ENCODE measurements around the gene CMC2.

Gene CMC2

DNA sequence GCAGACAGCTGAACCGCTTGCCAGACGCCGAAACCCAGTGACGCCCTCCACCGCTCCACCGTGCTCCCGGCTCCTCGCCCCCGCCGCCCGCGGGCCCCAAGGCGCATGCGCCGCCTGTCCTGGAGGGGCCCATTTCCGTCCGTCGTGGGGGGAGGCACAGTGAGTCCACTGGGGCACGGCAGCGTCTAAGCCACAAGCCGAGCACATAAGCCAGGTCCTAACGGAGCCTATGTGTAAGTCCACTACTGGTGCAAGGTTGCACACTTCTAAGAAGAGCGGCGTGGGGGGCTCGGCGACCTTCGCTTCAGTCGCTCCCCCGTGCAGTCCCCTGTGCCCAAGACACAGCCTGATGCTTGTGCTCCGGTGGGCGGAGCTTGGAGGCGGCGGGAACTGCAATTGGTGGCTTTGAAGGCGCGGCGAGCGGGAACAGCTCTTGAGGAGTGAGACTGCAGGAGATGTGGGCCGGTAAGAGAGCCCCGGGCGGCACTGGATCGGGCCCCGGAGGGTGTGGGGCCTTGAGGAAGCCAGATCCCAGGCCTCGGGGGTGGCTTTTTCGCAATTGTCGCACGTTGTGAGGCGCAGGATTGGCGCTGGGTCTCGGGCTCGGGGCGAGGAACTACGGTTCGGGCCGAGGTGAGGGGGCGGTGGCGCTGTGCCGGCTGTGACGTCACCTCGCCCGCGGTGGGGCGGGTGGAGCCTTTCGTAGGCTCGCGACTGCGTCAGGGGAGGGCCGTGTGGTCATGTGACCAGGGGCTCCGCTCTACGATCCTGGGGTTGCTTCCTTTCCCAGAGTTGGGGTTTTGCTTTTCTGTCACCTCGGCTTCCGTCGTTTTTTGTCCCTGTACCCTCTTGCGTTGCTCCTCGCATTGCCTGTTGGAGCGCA, at the start of gene CMC2, which contains the start of gene CENPN:
CMC2 (minus strand) TSS at position 73 of the 883 bp plus-strand sequence. CDS start 9,491 bp downstream, outside the sequence.
CENPN (plus strand) TSS at position 402 of the 883 bp plus-strand sequence. CDS start 4,726 bp downstream, outside the sequence.
- peak; percentile 98 for DNase-seq

DNA sequence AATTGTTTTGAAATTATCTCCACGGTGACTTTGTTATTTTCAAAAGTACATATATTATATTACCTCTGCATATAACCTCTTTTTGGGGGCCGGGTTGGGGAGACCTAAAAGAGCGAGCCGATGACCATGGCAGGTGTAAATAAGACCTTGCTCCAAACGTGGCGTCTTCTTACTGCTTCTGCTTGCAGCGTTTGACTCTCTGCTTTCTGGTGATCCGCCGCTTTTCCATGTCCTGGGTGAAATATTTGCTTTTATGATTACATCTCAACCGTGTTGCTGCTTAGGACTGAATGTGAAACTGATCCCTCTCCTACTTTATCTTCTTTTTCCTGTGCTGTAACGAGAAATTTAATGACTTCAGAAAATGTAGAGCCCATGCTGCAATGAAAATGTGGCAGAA, 47.1 kb upstream of the CMC2 start:
- no peak for DNase-seq

DNA sequence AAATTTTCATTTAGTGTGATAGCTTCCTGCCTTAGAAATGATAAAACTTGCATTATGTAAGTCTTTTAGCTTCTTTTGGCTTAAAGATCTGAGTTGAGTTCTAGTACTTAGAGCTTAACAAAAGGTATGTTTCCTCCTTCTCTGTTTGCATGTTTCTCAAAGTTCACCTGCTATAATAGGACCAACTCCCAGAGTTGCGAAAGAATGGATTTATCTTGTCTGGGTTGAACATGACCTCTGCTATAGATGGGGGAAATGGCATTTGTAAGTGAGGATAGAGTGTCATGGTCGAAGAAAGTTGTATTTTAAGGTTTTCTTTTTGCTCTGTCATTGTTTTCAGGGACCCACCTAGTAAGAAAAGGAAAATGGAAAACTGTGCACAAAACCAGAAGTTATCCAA, 36.1 kb upstream of the CMC2 start:
- DNase-seq = no peak

DNA sequence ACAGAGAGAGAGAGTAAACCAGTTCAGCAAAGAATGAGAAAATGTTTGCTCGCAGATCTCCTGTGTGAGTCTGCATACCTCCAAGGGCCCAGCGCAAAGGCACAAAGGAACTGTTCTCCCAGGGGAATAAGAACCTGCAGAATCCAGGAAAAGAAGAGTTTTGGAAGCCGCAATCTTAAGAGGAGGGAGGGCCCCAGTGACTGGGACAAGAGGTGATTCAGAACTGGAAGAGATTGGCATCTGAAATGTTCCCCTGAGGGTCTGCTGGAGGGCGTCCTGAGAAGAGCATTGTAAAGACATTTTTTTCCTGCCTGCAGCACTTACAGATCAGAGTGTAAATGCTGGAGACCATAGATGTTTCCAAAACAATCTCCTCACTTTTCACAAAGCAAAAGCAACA, 35.0 kb upstream of the CMC2 start:
- no peak for DNase-seq

DNA sequence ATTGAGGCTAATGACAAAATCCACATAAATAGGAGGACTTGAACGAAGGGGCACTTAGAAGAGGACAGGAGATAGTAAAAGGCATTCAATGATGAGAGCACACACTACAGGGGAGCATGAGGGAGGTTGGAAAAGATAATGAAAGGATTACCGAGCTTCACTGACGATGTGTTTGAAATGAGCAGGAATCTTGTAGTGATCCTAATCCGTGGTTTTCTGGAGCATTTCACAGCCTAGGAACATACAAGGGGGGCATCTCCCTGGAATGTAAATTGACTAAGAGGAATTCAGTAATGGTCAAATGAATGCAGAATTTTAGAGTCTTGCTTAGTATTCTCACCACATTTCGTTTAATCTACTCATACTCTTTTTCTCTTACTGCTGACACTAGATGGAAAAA, 34.2 kb upstream of the CMC2 start:
- DNase-seq = no peak

DNA sequence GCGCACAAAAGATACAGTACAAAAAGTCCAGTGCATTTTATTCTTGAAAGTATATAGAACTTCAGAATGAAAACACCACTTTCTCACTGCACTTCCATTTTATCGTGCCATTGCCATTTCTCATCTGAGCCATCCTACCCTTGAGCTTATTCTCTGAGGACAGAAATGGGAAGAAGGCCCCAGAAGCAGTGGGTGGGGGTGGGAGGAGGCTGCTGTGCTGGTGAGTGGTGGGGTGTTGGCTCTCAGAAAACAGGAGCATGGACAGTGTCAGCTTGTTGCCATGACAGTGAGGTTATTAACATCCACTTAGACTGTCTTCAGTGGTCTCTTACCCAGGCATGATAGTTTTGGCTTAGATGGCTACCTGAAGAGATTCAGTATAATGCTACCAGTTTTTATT, 33.4 kb upstream of the CMC2 start:
- DNase-seq = no peak

DNA sequence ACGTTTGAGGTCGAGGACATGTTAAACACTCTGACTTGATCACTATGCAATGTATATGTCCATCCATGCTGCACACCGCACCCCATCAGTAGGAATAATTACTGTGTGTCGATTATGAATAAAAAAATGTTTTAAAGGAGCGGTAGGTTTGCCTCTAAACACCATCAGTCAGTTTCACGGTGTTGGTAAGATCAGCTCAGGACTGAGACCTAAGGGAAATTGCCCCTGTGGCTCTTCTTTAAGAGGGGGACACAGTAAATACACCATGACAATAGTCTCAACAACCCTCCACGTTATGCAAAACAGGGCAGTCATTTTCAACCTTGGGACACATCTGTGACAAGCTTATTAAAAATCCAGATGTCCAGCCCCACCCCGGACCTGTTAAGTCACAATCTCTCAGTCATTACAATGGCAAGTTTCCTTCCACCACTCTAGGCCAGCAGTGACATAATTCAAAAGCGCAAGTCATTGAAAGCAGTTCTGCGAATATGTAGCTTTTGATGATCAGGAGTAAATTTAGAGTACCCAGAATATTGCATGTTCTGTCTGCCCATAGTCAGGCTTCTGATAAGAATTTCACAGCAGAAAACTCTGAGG, 30.2 kb upstream of the CMC2 start:
- no peak for DNase-seq

DNA sequence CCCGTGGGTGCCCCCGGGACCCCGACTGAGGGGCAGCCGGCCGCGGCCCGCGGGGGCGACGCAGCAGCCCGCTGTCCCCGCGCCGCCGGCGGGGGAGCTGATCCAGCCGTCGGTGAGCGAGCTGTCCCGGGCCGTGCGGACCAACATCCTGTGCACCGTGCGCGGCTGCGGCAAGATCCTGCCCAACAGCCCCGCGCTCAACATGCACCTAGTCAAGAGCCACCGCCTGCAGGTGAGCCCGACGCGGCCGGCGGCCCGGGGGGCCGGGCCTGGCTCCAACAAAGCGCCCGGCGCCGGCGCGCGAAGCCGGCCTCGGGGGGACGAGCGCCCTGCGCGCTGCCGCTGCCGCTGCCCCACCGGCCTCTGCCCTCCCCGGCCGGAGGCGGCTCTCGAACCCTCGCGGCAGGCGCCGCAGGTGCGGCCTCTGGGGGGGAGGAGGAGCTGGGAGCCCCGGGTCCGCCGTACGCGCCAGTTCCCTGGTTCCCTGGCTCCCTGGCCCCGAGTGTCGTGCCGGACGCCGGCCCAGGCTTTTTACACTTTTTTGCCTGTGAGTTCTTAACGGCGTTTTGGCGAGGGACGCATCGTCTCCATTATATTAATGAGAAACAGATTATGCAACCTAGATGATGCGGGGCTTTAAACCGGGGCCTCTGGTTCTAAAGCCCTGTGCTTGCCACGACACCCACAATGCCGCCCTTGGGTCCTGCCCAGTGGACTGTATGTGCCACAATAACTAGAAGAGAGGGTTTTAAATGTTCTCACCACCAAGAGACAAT, 29.5 kb upstream of the CMC2 start:
- no peak for DNase-seq

DNA sequence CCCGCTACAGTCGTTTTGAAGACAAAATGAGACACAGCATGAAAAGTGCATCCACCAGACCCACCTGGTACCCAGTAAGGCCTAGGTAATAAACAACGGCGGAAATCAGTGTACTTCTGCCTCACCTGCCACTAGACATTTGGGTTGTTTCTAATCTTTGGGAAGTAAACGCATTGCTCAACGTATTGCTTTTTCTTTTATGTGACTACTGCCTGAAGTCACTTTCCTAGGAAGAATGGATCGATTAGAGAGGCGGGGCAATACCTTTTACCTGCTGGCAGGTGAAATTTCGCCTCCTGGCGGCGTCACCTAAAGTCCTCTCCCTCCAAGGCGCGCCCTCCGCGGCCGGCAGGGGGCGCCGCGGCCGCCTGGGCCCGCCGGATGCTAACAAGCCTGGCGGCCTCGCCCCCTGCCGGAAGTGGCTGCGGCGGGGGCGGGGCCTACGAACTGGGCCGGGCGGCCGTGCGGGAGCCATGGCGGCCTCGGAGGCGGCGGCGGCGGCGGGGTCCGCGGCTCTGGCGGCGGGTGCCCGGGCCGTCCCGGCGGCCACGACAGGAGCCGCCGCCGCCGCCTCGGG, 28.8 kb upstream of the CMC2 start, which contains the start of gene ATMIN:
ATMIN (plus strand) TSS at position 445 of the 577 bp plus-strand sequence; CDS start at position 474, 29 bp downstream.
- DNase-seq = peak; percentile 83

DNA sequence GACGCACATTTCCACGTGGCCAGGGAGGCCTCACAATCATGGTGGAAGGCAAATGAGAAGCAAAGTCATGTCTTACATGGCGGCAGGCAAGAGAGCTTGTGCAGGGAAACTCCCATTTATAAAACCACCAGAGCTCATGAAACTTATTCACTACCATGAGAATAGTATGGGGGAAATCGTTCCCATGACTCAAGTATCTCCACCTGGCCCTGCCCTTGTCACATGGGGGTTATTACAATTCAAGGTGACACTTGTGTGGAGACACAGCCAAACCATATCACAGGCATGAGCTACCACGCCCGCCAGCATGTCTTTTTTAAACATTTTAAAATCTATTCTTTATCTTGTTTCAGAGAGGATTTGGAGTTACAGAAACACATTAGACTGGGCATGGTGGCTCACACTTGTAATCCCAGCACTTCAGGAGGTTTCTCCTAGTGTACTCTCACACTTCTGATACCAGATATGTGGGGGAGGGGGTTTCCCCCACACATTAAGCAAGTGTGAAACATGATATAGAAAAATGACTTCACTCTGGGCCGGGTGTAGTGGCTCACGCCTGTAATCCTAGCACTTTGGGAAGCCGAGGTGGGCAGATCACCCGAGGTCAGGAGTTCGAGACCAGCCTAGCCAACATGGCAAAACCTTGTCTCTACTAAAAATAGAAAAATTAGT, 23.4 kb upstream of the CMC2 start:
- DNase-seq = no peak

DNA sequence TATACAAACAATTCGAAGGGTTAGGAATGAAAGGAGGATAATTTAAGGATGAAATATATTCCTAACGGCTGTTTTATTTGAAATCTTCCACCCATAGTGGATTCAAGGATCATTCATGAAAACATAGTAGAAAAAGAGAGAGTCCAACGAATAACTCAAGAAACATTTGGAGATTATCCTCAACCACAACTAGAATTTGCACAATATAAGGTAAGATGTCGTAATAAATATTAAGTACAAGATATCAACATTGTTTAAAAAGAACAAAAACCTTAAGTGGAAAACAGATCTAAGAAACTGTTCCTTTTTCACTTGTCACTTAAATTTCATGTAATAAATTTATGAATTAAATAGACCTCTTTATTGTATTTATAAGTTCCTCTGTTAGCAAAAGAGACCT, 19.7 kb upstream of the CMC2 start:
- no peak for DNase-seq

DNA sequence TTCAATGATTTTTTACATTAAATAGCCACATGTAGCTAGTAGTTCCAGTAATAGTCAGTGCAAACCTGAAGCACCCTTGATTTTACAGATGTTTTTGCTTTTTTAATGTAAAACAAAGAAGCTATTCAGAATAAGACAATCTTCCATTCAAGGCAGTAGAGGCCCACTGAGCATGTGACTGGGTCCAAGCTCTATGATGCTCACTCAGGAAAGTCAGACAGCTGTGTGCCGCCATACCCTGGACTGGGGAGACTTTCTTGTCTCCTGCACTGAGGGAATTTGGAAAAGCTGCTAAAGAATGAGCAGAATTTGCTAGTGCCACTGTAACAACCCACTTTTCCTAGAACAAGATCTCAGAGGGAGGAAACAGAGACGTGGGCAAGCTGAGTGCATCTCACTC, 11.8 kb upstream of the CMC2 start:
- DNase-seq = no peak

DNA sequence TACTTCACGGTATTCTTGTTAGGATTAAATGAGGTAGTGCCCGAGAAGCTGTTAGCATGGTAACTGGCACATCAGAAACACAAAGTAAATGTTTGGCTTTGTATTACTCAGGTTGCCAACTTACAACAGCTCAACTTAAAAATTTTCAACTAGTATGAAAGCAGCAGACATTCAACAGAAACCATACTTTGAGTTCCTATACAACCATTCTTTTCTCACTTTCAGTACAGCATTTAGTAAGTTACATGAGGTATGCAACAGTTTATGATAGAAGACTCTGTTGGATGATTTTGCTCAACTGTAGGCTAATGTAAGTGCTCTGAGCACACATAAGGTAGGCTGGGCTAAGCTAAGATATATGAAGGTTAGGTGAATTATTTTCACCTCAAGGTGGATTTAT, 8.0 kb upstream of the CMC2 start:
- no peak for DNase-seq

DNA sequence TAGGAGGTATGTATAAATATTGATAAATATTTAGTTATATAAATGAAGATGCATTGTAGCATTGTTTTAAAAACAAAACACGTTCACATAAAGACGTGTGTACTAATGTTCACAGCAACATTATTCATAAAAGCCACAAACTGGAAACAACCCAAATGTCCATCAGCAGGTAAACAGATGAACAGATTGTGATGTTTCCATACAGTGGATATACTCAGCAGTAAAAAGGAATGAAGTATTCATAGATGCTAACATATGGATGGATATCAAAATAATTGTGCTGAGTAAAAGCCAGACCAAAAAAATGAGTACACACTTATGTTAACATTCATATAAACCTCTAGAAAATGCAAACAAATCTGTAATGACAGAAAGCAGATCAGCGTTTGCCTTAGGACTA, 6.3 kb upstream of the CMC2 start:
- DNase-seq = no peak

DNA sequence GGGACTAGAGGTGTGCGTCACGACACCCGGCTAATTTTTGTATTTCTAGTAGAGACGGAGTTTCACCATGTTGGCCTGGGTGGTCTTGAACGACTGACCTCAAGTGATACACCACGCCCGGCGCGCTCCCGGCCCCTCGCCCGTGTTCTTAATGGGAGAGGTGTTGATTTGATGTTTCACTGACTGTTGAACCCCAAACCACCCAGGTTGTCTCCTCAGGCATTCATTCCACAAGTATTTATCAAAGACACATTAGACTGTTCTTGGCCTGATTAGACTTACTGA, 1.8 kb upstream of the CMC2 start:
- no peak for DNase-seq

DNA sequence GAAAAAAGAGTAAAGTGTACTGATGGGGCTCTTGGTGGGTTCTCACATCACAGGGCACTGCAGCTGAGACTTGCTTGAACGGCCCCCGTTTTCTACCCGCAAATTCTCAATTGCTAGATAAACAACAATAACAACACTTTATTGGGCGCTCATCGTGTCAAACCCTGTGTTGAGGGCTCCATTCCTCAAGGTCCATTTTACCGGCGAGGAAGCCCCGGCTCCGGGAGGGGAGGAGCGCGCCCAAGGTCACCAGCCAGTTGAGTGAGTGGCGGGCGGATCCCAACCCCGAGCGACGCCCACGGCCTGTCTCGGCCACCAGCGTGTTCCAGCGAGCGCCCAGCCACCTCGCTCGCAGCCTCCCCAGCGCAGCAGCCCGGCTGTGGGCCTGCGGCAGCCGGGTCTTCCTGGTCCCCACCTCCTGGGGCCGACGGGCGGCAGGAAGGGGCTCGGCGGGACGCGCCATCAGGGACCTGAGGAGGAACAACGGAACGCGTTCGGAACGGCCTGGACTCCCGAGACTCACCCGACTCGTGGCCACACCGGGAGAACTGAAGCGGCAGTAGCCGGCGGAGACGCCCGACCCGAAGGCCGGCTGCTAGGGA, 373 bp downstream of the CMC2 start:
- DNase-seq = peak; percentile 62

DNA sequence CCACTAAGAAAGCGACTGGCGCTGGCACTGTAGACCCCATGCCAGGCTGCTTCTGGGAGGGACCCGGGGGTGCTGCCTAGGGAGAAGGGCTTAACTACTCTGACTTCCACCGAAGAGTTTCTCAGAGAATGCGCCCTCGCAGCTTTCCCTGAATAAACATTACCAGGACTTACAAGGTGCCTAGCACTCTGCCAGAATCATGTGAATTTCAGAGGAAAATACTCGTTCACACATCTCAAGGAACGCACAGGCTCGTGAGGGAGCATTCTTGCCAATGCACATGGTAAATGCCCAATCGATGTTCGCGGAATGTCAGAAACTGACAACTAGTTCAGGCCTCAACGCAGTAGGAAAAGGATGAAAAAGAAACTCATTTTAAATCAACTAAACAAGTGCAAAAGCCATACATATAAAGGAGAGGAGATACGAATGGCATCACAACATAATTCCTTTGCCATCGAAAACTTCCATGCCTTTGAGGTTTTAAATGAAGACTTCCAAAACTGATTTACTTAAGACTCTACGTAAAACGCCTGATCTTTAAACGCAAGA, 999 bp downstream of the CMC2 start:
- DNase-seq = no peak

DNA sequence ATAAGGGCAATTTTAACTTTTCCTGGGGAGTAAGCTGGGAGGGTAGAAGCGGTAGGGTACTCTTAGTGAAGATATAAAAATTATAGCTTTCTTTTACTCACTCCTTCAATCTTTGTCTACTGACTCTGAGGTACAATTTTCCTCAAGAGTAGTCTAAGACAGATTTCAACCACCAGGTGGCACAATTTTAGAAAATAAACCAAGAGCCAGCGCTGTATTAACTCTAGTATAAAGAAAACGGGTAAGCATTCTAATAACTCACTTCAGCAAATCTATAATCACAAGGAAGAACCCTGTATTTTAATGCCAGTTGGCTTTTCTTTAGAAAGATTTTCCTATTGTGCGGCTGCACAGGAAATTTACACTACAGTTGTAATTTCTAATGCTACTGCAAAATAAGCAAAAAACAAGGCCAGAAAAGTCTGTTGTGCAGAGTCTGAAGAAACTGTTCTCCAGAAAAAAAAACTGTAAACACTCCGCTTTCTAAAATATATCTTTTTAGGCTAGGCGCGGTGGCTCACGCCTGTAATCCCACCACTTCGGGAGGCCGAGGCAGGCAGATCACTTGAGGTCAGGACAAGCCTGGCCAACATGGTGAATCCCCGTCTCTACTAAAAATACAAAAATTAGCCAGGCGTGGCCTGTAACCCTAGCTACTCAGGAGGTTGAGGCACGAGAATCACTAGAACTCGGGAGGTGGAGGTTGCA, 1.9 kb downstream of the CMC2 start:
- no peak for DNase-seq

DNA sequence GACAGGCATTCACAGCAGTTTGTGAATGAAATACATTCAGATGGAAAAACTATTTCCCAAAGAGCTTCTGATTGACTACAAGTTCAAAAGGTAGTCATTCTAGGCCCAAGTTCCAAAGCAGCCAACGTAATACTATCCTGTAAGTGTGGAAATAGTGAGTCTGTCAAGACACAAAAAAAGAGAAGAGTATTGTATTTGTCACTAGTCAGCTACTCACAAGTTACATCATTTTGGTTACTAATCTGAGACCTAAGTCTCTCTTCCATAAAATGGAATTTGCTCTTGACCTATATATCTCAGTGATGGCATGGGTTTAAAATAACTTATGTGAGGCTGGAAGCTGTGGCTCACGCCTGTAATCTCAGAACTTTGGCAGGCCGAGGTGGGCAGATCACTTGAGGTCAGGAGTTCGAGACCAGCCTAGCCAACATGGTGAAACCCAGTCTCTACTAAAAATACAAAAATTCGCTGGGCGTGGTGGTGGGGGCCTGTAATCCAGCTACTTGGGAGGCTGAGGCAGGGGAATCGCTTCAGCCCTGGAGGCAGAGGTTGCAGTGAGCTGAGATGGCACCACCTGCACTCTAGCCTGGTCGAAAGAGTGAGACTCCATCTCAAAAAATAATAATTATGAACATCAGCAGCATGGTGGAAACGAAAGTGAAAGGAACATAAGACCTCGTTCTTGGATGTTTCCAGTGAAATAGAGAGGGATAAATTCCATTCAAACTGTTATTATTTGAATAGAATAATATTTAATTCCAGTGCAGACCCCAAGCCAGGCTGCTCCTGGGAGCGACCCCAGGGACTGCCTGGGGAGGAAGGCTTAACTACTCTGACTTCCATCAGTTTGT, 2.9 kb downstream of the CMC2 start:
- DNase-seq = no peak

DNA sequence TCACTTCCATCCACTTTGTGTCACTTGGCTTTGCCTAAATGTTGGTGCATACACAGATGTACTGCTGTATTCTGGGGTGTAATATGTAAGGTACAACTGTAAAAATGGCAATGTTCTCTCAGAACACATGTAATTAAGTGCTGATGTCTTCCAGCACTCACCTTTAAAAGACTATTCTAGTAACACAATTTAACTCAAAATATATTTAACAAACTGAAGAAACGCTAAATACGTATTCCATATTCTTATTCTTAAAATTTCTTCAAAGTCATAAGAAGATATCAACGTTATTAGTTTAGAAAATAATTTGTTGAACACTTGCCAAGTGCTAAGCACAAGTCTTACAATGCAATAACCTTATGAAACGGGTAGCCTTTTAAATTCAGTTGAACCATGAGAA, 3.6 kb downstream of the CMC2 start:
- no peak for DNase-seq

All from activated effector memory CD4-positive, alpha-beta T cell treated with Interleukin-2 at 50 U/mL for 16 hours (primary cell).